GM21515 (cell line): ENCODE results near the gene EMX1.
A peak's percentile ranks its signal among the peaks of the same experiment; 100 is the strongest.

Experiments used
- ATAC-seq: cut with Tn5 transposase; IDR thresholded peaks from one replicate; pipeline ENCODE4 v1.9.1; 2021; ENCODE audit not compliant: unreplicated experiment

The EMX1 gene

GRCh38 chr2:72956050-72956395, 38.7 kb downstream of the EMX1 start:
- ATAC-seq = no peak

GRCh38 chr2:72956936-72957335, 39.6 kb downstream of the EMX1 start:
- no peak for ATAC-seq

- ATAC-seq = no peak
Measured at GRCh38 chr2:72958542-72959385, 41.4 kb downstream of the EMX1 start.

GRCh38 chr2:72959554-72959953, 42.2 kb downstream of the EMX1 start:
- ATAC-seq = no peak

- ATAC-seq = no peak
Measured at GRCh38 chr2:72959995-72960981, 43.0 kb downstream of the EMX1 start.

GRCh38 chr2:72961036-72961720, 43.9 kb downstream of the EMX1 start:
- ATAC-seq = no peak

GRCh38 chr2:72961853-72962468, 44.6 kb downstream of the EMX1 start:
- no peak for ATAC-seq

- no peak for ATAC-seq
Measured at GRCh38 chr2:72962911-72963310, 45.6 kb downstream of the EMX1 start.

GRCh38 chr2:72963423-72964145, 46.3 kb downstream of the EMX1 start:
- ATAC-seq = no peak

GRCh38 chr2:72964146-72964525, 46.8 kb downstream of the EMX1 start:
- ATAC-seq = no peak

- no peak for ATAC-seq
Measured at GRCh38 chr2:72965016-72965415, 47.7 kb downstream of the EMX1 start.

GRCh38 chr2:72965770-72966450, 48.6 kb downstream of the EMX1 start:
- no peak for ATAC-seq

- no peak for ATAC-seq
Measured at GRCh38 chr2:72968286-72968685, 51.0 kb downstream of the EMX1 start.

- ATAC-seq = no peak
Measured at GRCh38 chr2:72969706-72970105, 52.4 kb downstream of the EMX1 start.

- no peak for ATAC-seq
Measured at GRCh38 chr2:72971036-72971435, 53.7 kb downstream of the EMX1 start.

- no peak for ATAC-seq
Measured at GRCh38 chr2:72972352-72973136, 55.2 kb downstream of the EMX1 start.

GRCh38 chr2:72973137-72973535, 55.8 kb downstream of the EMX1 start:
- no peak for ATAC-seq

GRCh38 chr2:72973566-72974435, 56.5 kb downstream of the EMX1 start:
- ATAC-seq = peak; percentile 83
